Right cardiac atrium (tissue), 5 donors: ENCODE results near the gene SLC22A5. TPM values are rescaled to one million over a fixed set of nuclear protein-coding genes. Genes with fewer than 3 reads are reported as not detected.
A peak's percentile ranks its signal among the peaks of the same experiment; 100 is the strongest.
"Not testable (repeated sequence)": the region's sequence is repeated elsewhere in the genome, so short reads cannot be mapped to it uniquely, and the experiment has no call there.

Experiments
- ATAC-seq, 2 donors: fragments of 200-7000 bp; cut with Tn5 transposase; one replicate each; pipeline versions ENCODE4 v1.8.0 to v1.9.1; 2020; ENCODE audit warnings: moderate library complexity in 2 of 2, mild to moderate bottlenecking in 1 of 2
- DNase-seq, 3 donors: peaks; one replicate each; pipeline ENCODE4 v3.0.0-alpha.2; 2020
- H3K27ac ChIP-seq: one replicate; pipeline ENCODE4 v1.5.1; 2013; ENCODE audit warnings: mild to moderate bottlenecking, low read length, control low read depth, moderate library complexity
- H3K27me3 ChIP-seq: one replicate; pipeline ENCODE4 v1.6.1; 2013; ENCODE audit not compliant: control insufficient read depth, insufficient read depth
- H3K4me1 ChIP-seq: one replicate; pipeline ENCODE4 v1.6.1; 2013; ENCODE audit warnings: low read length; ENCODE audit not compliant: control insufficient read depth, insufficient read depth
- H3K4me3 ChIP-seq: one replicate; pipeline ENCODE4 v1.5.1; 2013; ENCODE audit warnings: low read length, control low read depth
- H3K9me3 ChIP-seq: one replicate; pipeline ENCODE4 v1.6.1; 2013; ENCODE audit warnings: low read length; ENCODE audit not compliant: control insufficient read depth
- WGBS: extraction: QIAGEN DNeasy Blood & Tissue Kit; methylation state at CpG from one replicate; pipeline ENCODE4 v1.1.7; 2013; 5-methylcytosine and 5-hydroxymethylcytosine counted together
- intact Hi-C, 4 donors: fragments of 100-400 bp; cut with DNase I; formaldehyde crosslinking; loops; one replicate each; pipeline versions ENCODE4 v1.11.0 to v1.14.0; 2022 to 2023
- polyA plus RNA-seq: library from polyadenylated mRNA; stranded (reverse); fragments of 200-250 nt; gene quantifications from one replicate; pipeline ENCODE4 v1.2.3, GENCODE V29; 2013
- total RNA-seq, 4 donors: library from RNA; stranded (reverse); fragmentation: NEBNext Ultra II Directional; extraction: Animal tissue kit (Norgen Biotek cat#: 25700); gene quantifications; one replicate each; pipeline ENCODE4 v1.2.1, GENCODE V29; 2021
- donor health status: healthy with polysubstance abuse.
- donor health status: DM: no; HTN: yes; CAD: no.
- donor health status: DM: no; HTN: no; CAD: no.
- donor health status: DM: no; HTN: yes; CAD: no; lungs with severe emphysema.
- donor health status: DM: yes; HTN: yes; CAD: no.

SLC22A5 gene
- total and polyA plus RNA-seq, 5 donors: 5.7 to 17.5 (median 13.7) TPM

- DNase-seq, H3K4me3 ChIP-seq, H3K4me1 ChIP-seq, H3K27ac ChIP-seq, intact Hi-C loops, H3K9me3 ChIP-seq, H3K27me3 ChIP-seq, ATAC-seq: not testable (repeated sequence)
- 76% methylated on average over 12 of the region's 12 CpGs for WGBS
Measured at GRCh38 chr5:132397936-132398675, 28.6 kb downstream of the SLC22A5 start.

- ATAC-seq, intact Hi-C loops: not testable (repeated sequence)
Measured at GRCh38 chr5:132404041-132404440, 34.5 kb downstream of the SLC22A5 start.

GRCh38 chr5:132405646-132406045 lies 36.1 kb downstream of the SLC22A5 start:
- DNase-seq: no peak
- Histone ChIP-seq H3K4me3 (no peak overlapping the region), H3K9me3 (no peaks in the 10 kb centered on the region), H3K27me3 (no peaks in the 10 kb centered on the region), H3K4me1 (peaks cover 3% of the 10 kb centered on the region), H3K27ac (no peak overlapping the region)
- WGBS: 80% methylated on average over 1 of the region's 1 CpG
- intact Hi-C loops: loop anchor here in 1 of 4 donors (5.0 kb wide), 1 partner anchor 92 kb away; no protein-coding TSS in a partner anchor
- no peak for ATAC-seq

More at GRCh38 chr5:132404041-132404440, 34.5 kb downstream of the SLC22A5 start:
- 86% methylated on average over 2 of the region's 2 CpGs for WGBS
- not testable (repeated sequence) for DNase-seq, H3K27me3 ChIP-seq, H3K9me3 ChIP-seq, H3K4me1 ChIP-seq, H3K27ac ChIP-seq, H3K4me3 ChIP-seq

- 88% methylated on average over 4 of the region's 4 CpGs for WGBS
- ATAC-seq: no peak
- no peak for DNase-seq
- Histone ChIP-seq H3K9me3 (no peaks in the 10 kb centered on the region), H3K4me3 (no peak overlapping the region), H3K27ac (no peak overlapping the region), H3K27me3 (no peaks in the 10 kb centered on the region), H3K4me1 (peaks cover 3% of the 10 kb centered on the region)
- intact Hi-C loops: loop anchor here in 1 of 4 donors (5.0 kb wide), 1 partner anchor 91 kb away; no protein-coding TSS in a partner anchor
Measured at GRCh38 chr5:132406144-132406783, 36.8 kb downstream of the SLC22A5 start.

GRCh38 chr5:132407970-132408369 lies 38.5 kb downstream of the SLC22A5 start:
- no peak for DNase-seq
- intact Hi-C loops: loop anchor here in 1 of 4 donors (5.0 kb wide), 1 partner anchor 89 kb away; no protein-coding TSS in a partner anchor
- H3K9me3 ChIP-seq: no peaks in the 10 kb centered on the region
- no peak for ATAC-seq
- no peak overlapping the region for H3K4me3 ChIP-seq
- H3K27ac ChIP-seq: no peak overlapping the region
- no peaks in the 10 kb centered on the region for H3K27me3 ChIP-seq
- peaks cover 3% of the 10 kb centered on the region for H3K4me1 ChIP-seq
- WGBS: 78% methylated on average over 3 of the region's 3 CpGs

- no peak for ATAC-seq
- no peaks in the 10 kb centered on the region for H3K9me3 ChIP-seq
- no peak overlapping the region for H3K4me3 ChIP-seq
- H3K4me1 ChIP-seq: peaks cover 3% of the 10 kb centered on the region
- no peak for DNase-seq
- H3K27me3 ChIP-seq: no peaks in the 10 kb centered on the region
- intact Hi-C loops: loop anchor here in 1 of 4 donors (5.0 kb wide), 1 partner anchor 89 kb away; no protein-coding TSS in a partner anchor
- 76% methylated on average over 6 of the region's 6 CpGs for WGBS
- H3K27ac ChIP-seq: no peak overlapping the region
Measured at GRCh38 chr5:132408456-132408855, 38.9 kb downstream of the SLC22A5 start.

GRCh38 chr5:132408965-132409364 lies 39.5 kb downstream of the SLC22A5 start:
- ATAC-seq (no peak), DNase-seq (no peak)
- intact Hi-C loops: loop anchor here in 1 of 4 donors (5.0 kb wide), 1 partner anchor 88 kb away; no protein-coding TSS in a partner anchor
- Histone ChIP-seq H3K27ac (no peak overlapping the region), H3K27me3 (no peaks in the 10 kb centered on the region), H3K4me3 (no peak overlapping the region), H3K4me1 (peaks cover 3% of the 10 kb centered on the region), H3K9me3 (no peaks in the 10 kb centered on the region)
- 60% methylated on average over 2 of the region's 2 CpGs for WGBS

GRCh38 chr5:132410451-132411303 lies 41.2 kb downstream of the SLC22A5 start:
- peak overlapping the region; percentile 92 for H3K27ac ChIP-seq
- H3K4me3 ChIP-seq: peak overlapping the region; percentile 74
- ATAC-seq: peak; percentile 82 to 86
- under 1% methylated on average over 90 of the region's 90 CpGs for WGBS
- peaks cover 5% of the 10 kb centered on the region for H3K4me1 ChIP-seq
- no peaks in the 10 kb centered on the region for H3K27me3 ChIP-seq
- intact Hi-C loops: no loop called here
- H3K9me3 ChIP-seq: no peaks in the 10 kb centered on the region
- DNase-seq: peak; percentile 87 to 95 (median 94)

- Histone ChIP-seq H3K27ac (peak overlapping the region; percentile 92), H3K27me3 (no peaks in the 10 kb centered on the region), H3K4me1 (peaks cover 5% of the 10 kb centered on the region), H3K4me3 (peak overlapping the region; percentile 74), H3K9me3 (no peaks in the 10 kb centered on the region)
- intact Hi-C loops: no loop called here
- 22% methylated on average over 9 of the region's 9 CpGs for WGBS
- peak; percentile 23 to 40 for ATAC-seq
- DNase-seq: peak in 1 of 3 donors; percentile 64
Measured at GRCh38 chr5:132411304-132412013, 41.9 kb downstream of the SLC22A5 start.

- no peak overlapping the region for H3K4me3 ChIP-seq
- H3K27me3 ChIP-seq: no peaks in the 10 kb centered on the region
- peaks cover 12% of the 10 kb centered on the region for H3K4me1 ChIP-seq
- DNase-seq (no peak), ATAC-seq (no peak)
- intact Hi-C loops: no loop called here
- H3K27ac ChIP-seq: no peak overlapping the region
- no peaks in the 10 kb centered on the region for H3K9me3 ChIP-seq
Measured at GRCh38 chr5:132413567-132413966, 44.1 kb downstream of the SLC22A5 start.
